SU-DHL-6 (cell line): Measurements from ENCODE around the gene SH3RF3.

ENCODE experiments used
- H2AFZ ChIP-seq: fragments of 200-600 bp; sonication (generic); 2 replicates; pipeline ENCODE4 v1.6.1; 2014; ENCODE audit warnings: low read depth, mild to moderate bottlenecking, moderate library complexity, mixed read lengths, antibody characterized with exemption, low read length; ENCODE audit not compliant: severe bottlenecking
- H3F3A ChIP-seq: fragments of 200-600 bp; shearing (Covaris generic); 2 replicates; pipeline ENCODE4 v1.6.0; 2016; ENCODE audit warnings: antibody characterized with exemption, mild to moderate bottlenecking; ENCODE audit not compliant: insufficient read depth
- H3K27ac ChIP-seq: fragments of 200-600 bp; sonication (generic); 2 replicates; pipeline ENCODE4 v1.5.1; 2016; ENCODE audit warnings: low read depth, mild to moderate bottlenecking, low read length, moderate library complexity, mixed read lengths
- H3K27me3 ChIP-seq: fragments of 200-600 bp; sonication (generic), shearing (Covaris generic); 2 replicates; pipeline ENCODE4 v1.6.0; 2014; ENCODE audit warnings: mild to moderate bottlenecking, low read length
- H3K36me3 ChIP-seq: fragments of 200-600 bp; sonication (generic); 2 replicates; pipeline ENCODE4 v1.6.1; 2014; ENCODE audit warnings: mild to moderate bottlenecking, low read length, mixed read lengths
- H3K4me2 ChIP-seq: fragments of 300-600, 200-600 bp; shearing (Covaris generic), sonication (generic); 2 replicates; pipeline ENCODE4 v1.6.0; 2014; ENCODE audit warnings: low read length, low read depth, mild to moderate bottlenecking; ENCODE audit not compliant: poor library complexity, severe bottlenecking
- H3K4me3 ChIP-seq: fragments of 200-600 bp; sonication (generic); 2 replicates; pipeline ENCODE4 v1.5.1; 2014; ENCODE audit warnings: antibody characterized with exemption, low read length, mild to moderate bottlenecking, mixed read lengths; ENCODE audit not compliant: insufficient read depth, poor library complexity, severe bottlenecking
- H3K79me2 ChIP-seq: fragments of 200-600 bp; sonication (generic); 2 replicates; pipeline ENCODE4 v1.6.1; 2014; ENCODE audit warnings: mild to moderate bottlenecking, low read length, moderate library complexity; ENCODE audit not compliant: insufficient read depth
- H3K9ac ChIP-seq: fragments of 200-600 bp; sonication (generic); 2 replicates; pipeline ENCODE4 v1.7.0; 2014; ENCODE audit warnings: mild to moderate bottlenecking, low read length
- H3K9me2 ChIP-seq: fragments of 200-600 bp; sonication (generic); replicated peaks from 2 replicates; pipeline ENCODE4 v1.6.1; 2014; ENCODE audit warnings: low read length; ENCODE audit not compliant: insufficient read depth
- H3K9me3 ChIP-seq: fragments of 200-600 bp; sonication (generic); 2 replicates; pipeline ENCODE4 v1.6.1; 2014; ENCODE audit warnings: low read length, mixed read lengths; ENCODE audit not compliant: insufficient read depth
- H4K20me1 ChIP-seq: fragments of 200-600 bp; sonication (generic); 2 replicates; pipeline ENCODE4 v1.6.1; 2014; ENCODE audit warnings: low read depth, mild to moderate bottlenecking, antibody characterized with exemption, low read length, moderate library complexity, mixed read lengths
- EZH2phosphoT487 ChIP-seq: fragments of 200-600 bp; sonication (generic), shearing (Covaris generic); conservative IDR thresholded peaks from 2 replicates; pipeline ENCODE4 v1.6.1; 2018; ENCODE audit warnings: mild to moderate bottlenecking, antibody characterized with exemption, low read length, moderate library complexity, mixed read lengths
- TF ChIP-seq, protein P1 (sequence below): fragments of 200-600 bp; sonication (generic); IDR thresholded peaks from one replicate; pipeline ENCODE4 v1.5.1; 2017; ENCODE audit warnings: antibody characterized with exemption, mild to moderate bottlenecking, low read length, moderate library complexity; ENCODE audit not compliant: insufficient read depth, poor library complexity, severe bottlenecking

Gene SH3RF3

DNA sequence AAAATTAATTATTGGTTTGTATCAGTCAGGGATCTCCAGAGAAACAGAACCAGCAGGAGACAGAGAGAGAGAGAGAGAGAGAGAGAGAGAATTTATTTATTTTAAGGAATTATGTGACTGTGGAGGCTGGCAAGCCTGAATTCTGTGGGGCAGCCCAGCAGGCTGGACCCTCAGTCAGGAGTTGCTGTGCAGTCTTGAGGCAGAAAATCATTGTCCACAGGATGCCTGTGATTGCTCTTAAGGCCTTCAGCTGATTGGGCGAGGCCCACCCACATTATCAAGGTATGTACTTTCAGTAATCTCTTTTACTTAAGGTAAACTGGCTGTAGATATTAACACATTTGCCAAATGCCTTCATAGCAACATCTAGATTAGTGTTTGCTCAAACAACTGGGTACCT is 329.5 kb downstream of the SH3RF3 start:
- Histone ChIP-seq H3K4me2 (no peak overlapping the region), H3K4me3 (no peak overlapping the region), H3K79me2 (no peaks in the 10 kb centered on the region), H2AFZ (no peak overlapping the region), H3K9me3 (no peaks in the 10 kb centered on the region), H3K27ac (no peak overlapping the region), H3F3A (no peaks in the 10 kb centered on the region), H3K9me2 (no peaks in the 10 kb centered on the region), H3K27me3 (no peaks in the 10 kb centered on the region; the same call in 1 of the 2 replicates), H3K9ac (no peak overlapping the region), H4K20me1 (no peaks in the 10 kb centered on the region), H3K36me3 (no peaks in the 10 kb centered on the region)
- TF ChIP-seq, protein P1, sequence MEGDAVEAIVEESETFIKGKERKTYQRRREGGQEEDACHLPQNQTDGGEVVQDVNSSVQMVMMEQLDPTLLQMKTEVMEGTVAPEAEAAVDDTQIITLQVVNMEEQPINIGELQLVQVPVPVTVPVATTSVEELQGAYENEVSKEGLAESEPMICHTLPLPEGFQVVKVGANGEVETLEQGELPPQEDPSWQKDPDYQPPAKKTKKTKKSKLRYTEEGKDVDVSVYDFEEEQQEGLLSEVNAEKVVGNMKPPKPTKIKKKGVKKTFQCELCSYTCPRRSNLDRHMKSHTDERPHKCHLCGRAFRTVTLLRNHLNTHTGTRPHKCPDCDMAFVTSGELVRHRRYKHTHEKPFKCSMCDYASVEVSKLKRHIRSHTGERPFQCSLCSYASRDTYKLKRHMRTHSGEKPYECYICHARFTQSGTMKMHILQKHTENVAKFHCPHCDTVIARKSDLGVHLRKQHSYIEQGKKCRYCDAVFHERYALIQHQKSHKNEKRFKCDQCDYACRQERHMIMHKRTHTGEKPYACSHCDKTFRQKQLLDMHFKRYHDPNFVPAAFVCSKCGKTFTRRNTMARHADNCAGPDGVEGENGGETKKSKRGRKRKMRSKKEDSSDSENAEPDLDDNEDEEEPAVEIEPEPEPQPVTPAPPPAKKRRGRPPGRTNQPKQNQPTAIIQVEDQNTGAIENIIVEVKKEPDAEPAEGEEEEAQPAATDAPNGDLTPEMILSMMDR: no peak
- TF ChIP-seq EZH2phosphoT487: no peak

DNA sequence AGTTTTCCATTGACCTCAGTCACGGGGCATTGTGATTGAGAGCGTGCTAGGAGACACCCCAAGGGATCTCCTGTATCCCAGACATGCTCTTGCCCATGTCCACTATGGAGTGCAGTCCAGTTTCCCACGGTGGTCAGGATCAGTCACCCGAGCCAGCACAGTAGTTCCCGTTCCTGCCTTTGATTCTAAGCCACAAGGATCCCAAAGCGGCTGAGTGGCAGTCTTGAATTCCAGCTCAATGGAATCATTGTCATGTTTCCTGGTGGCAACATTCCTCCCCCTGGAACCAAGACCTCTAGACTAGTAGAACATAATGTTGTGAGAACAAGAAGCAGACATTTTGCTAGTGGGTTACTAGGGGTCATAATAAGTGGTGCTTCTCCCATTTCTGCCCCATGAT is 330.5 kb downstream of the SH3RF3 start:
- Histone ChIP-seq H4K20me1 (no peaks in the 10 kb centered on the region), H3K36me3 (no peaks in the 10 kb centered on the region), H3K4me3 (no peak overlapping the region), H3K9me3 (no peaks in the 10 kb centered on the region), H3K79me2 (no peaks in the 10 kb centered on the region), H3K9me2 (no peaks in the 10 kb centered on the region), H3F3A (no peaks in the 10 kb centered on the region), H3K9ac (no peak overlapping the region), H3K27ac (no peak overlapping the region), H3K27me3 (no peaks in the 10 kb centered on the region; the same call in 1 of the 2 replicates), H3K4me2 (no peak overlapping the region), H2AFZ (no peak overlapping the region)
- TF ChIP-seq EZH2phosphoT487: no peak
- TF ChIP-seq, protein P1: no peak

- Histone ChIP-seq H3K27me3 (no peaks in the 10 kb centered on the region; the same call in 1 of the 2 replicates), H3K36me3 (no peaks in the 10 kb centered on the region), H3F3A (no peaks in the 10 kb centered on the region), H3K27ac (no peak overlapping the region), H2AFZ (no peak overlapping the region), H3K4me3 (no peak overlapping the region), H3K9me2 (no peaks in the 10 kb centered on the region), H3K9ac (no peak overlapping the region), H3K4me2 (no peak overlapping the region), H3K79me2 (no peaks in the 10 kb centered on the region), H3K9me3 (no peaks in the 10 kb centered on the region), H4K20me1 (no peaks in the 10 kb centered on the region)
- no peak for TF ChIP-seq EZH2phosphoT487
- TF ChIP-seq, protein P1: no peak
Observed at GRCh38 chr2:109460553-109461324, 331.7 kb downstream of the SH3RF3 start.
